CD4-positive, alpha-beta T cell treated with Interleukin-12 subunit alpha and Interleukin-12 subunit beta, for 1 hour (primary cell): ENCODE measurements around the gene PWWP2B.

Experiments used
- DNase-seq: peaks from one replicate; pipeline ENCODE4 v3.0.0-alpha.2; 2020

The PWWP2B gene

GRCh38 chr10:132449811-132450181 is 52.8 kb downstream of the PWWP2B start:
- no peak for DNase-seq

- no peak for DNase-seq
Measured at GRCh38 chr10:132450466-132450824, 53.4 kb downstream of the PWWP2B start.

GRCh38 chr10:132450825-132451505 is 54.0 kb downstream of the PWWP2B start:
- DNase-seq: no peak

GRCh38 chr10:132451506-132452215 is 54.7 kb downstream of the PWWP2B start:
- DNase-seq: no peak

DNA sequence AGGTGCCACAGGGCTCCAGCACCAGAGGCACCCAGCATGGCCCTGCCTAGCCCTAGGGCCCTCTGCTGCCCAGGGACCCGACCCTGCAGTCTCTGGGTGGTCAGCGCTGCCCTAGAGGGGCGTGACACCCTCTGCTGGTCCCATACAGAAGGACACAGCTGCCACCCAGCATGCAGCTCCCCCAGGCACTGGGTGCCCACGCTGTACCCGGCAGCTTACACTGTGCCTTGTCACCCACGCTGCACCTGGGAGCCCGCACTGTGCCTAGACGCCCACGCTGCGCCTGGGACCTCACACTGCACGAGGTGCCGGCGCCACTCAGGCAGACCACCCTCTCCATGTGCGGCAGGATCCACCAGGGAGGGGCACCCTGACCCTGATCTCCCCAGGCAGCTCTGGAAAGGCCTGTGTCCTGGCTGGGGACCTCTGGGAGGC is 55.2 kb downstream of the PWWP2B start:
- DNase-seq: no peak

DNA sequence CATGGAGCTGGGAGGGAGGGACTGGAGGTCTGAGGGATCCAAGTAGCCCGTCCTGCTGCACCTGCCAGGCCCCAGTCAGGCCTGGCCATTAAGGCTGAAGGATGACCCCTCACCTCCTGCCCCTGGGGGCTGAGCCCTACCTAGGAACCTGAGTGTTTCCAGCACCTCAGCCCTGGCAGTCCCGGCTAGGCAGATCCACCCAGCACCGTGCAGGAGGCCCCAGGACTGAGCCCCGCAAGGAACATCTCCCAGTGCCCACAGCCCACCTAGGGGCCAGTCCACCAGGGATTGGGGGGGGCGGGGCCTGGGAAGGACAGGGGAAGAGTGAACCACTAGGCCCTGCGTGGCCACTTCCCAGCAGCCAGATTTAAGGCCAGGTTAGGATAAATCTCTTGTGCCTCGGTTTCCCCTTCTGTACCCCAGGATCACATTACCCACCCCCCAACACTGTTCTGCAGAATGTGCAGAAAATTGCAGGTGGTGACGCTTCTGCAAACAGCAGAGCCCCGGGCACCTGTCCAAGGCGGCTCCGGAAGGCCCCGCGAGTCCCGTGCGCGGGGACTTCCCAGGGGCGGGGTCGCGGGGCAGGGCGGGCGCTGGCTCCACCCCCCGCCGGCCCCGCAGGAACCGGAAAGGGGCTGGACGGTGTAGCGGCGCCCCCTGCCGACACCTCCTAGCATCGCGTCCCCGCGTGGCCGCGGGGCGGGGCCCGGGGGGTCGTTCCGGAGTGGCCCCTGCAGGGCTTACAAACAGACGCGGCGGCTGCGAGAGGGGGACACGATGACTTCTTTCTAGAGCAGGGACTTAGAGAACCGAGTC is 55.9 kb downstream of the PWWP2B start:
- peak; percentile 92 for DNase-seq

DNA sequence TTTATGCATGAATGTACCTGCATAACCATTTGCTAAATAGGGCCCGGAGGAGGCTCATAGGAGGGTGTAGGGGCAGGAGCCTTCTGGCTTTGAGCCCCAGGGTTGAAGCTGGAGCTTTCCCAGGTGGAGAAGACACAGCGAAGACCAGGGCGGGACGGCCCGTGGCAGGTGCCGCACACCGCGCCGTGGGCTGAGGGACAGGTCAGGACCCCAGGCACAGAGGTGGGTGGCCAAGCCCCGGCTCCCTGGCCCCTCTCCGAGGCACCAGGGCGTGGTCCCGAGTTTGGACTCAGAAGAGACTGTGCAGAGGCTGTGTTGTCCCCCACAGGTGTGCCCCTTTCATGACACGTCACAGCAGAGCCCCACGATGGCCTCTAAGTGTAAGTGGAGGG is 56.5 kb downstream of the PWWP2B start:
- no peak for DNase-seq

DNA sequence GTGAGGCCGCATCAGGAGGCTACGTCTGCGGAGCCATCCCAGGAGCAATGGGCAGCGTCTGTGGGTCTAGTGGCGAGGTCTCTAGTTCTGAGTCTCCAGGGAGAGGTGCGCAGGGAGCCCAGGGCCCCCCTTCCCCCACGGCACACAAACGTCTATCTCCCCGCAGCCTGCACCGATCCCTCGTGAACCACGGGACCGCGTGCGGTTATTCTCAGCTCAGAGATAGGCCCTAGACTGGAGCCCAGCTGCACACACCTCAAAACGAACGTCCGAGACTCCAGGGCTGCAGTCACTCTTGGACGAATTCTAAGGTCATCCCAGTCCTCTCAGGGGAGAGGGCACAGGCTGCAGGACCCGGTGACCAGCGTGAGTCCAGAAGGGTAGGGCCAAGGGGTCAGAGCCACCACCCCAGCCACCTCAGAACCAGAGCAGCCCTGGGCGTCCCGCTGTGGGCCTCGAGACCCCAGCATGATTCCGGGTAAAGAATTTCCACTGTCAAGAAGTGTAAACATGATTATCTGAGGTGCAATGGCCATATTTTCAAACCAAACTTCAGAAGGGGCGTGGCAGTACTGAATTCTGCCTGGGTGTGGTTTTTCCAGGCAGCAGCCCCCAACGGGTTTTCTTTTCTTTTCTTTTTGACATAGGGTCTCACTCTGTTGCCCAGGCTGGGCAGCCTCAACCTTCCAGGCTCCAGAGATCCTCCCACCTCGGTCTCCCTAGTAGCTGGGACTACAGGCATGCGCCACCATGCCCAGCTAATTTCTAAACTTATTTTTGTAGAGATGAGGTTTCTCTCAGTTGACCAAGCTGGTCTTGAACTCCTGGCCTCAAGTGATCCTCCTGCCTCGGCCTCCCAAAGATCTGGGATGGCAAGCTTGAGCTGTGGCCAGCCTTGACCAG is 57.5 kb downstream of the PWWP2B start:
- no peak for DNase-seq

GRCh38 chr10:132455441-132455971 is 58.5 kb downstream of the PWWP2B start:
- DNase-seq: no peak

DNA sequence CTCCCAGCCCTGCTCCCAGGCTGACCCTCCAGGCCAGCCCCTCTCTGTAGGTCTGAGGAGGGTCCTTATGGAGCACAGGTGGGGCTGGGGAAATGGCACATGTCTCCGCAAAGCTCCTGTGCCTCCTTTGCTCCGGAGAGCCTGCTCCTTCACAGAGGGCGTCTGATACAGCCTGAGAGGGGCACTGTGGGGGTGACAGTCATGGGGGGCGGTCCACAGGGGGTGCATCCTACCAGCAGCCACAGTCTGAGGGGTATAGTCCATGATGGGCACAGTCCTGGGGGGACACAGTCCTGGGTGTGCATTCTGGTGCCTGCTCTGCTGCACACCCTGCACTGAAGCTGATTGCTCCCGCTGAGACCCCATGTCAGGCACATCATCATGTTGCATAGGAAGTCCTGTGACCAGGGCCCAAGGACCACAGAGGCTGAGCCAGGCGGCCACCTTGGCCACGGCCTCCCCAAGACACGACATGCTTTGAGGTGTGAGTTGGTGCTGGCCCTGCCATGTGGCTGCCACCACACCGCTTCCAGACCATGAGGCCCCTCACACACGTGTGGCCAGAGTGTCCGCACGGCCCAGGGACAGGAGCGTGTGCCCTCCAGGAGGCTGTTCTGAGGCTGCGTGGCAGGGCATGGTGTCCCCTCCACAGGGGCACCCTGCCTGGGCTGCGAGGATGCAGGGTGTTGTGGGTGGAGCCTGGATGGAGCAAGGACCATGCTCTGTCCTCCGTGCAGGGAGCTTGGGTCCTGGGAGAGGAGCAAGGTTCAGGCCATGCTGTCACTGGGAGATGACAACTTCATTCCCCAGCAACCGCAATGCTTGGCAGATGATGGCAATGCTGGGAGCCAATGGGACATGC is 59.2 kb downstream of the PWWP2B start:
- DNase-seq: no peak

GRCh38 chr10:132456881-132457280 is 59.9 kb downstream of the PWWP2B start:
- DNase-seq: no peak

DNA sequence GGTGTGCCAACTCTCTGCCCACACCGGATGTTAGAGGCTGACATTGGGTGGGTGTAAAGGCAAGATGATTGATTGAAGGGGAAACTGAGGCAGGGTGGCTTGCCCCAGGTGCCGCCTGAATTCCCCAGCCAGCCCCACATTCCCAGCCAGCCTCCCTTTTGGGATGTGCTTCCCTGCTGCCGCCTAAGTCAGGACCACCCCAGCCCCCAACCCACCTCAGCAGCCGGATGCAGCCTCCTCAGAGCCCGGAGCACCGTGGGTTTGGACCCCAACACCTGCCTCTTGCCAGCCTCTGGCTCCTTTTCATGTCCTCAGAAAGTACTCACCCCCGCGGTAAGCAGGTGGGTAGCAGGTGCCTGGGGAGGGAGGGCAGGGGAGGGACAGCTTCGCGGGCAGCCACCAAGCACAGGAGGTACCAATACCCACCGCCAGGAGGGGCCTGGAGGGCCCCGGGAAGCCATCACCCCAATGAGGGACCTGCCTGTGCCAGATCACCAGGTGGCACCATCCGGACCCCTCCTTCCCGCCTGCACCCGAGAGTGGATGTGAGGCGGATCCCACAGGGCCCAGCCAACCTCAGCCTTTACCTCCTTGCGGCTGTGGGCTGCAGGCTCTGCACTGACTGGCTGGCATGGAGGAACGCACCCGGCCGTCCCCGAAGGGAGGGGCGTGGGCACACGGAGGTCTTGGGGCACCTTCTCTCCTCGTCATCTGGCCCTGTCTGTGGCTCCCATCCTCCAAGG is 60.5 kb downstream of the PWWP2B start:
- peak; percentile 23 for DNase-seq

GRCh38 chr10:132458071-132458585 is 61.1 kb downstream of the PWWP2B start:
- no peak for DNase-seq

GRCh38 chr10:132458586-132459300 is 61.7 kb downstream of the PWWP2B start:
- DNase-seq: peak; percentile 64

- DNase-seq: no peak
Measured at GRCh38 chr10:132459301-132460003, 62.5 kb downstream of the PWWP2B start.

- no peak for DNase-seq
Measured at GRCh38 chr10:132460071-132460470, 63.1 kb downstream of the PWWP2B start.

GRCh38 chr10:132460691-132461090 is 63.7 kb downstream of the PWWP2B start:
- no peak for DNase-seq

GRCh38 chr10:132461103-132461682 is 64.2 kb downstream of the PWWP2B start:
- DNase-seq: no peak
